HG02763 (cell line): ENCODE results near the gene STAC.
"Not testable (repeated sequence)": the region's sequence is repeated elsewhere in the genome, so short reads cannot be mapped to it uniquely, and the experiment has no call there.

Experiments
- ATAC-seq: cut with Tn5 transposase; IDR thresholded peaks from one replicate; pipeline ENCODE4 v1.9.1; 2021; ENCODE audit warnings: mild to moderate bottlenecking, moderate library complexity; ENCODE audit not compliant: unreplicated experiment

The STAC gene

DNA sequence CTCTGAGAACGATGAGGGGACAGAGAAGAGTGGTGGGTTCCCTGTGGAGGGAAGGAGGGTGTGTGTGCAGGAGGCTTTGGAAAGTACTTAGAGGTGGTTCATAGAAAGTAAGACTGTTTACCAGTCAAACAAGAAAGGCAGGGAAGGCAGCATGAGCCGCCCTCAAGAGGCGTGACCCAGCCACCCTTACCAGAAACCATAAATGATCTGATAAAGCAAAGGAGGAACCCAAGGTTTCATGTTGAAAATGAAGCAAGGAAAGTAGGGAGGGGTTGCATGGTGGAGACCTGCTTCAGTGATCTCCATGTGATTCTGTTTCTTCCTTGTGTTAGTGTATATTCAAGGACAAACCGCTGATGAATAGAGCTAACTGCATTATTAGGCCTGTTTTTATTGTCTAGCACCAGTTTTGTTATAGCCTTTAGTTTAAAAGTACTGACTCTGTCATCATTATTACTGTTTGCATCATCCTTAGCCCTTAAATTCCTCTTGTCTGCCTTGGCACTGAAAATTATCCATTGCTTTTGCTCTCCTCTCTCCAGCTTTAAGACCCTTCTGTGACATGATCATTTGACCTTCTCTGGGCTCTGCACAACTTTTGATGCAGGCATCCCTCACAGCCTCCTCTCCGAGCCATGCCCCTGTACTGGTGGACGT lies 96.1 kb downstream of the STAC start:
- ATAC-seq, result no peak

DNA sequence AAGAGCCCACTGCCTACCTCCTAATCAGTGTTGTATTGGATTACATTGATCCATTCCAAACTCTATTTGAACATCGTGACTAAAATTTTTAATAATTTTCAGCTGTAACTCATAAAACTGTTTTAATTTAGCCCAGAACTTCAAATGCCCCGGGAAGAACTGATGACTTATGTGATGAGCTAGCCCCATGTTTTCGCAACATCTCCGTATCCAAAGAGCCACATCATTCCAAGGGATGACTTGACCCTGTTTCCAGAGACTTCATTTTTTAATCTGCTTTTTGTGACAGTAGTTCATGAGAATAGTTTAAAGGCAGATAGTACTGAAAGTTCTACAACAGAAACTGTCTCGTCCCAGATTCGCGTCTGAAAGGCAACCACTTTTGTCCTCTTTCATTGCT lies 97.4 kb downstream of the STAC start:
- no peak for ATAC-seq

DNA sequence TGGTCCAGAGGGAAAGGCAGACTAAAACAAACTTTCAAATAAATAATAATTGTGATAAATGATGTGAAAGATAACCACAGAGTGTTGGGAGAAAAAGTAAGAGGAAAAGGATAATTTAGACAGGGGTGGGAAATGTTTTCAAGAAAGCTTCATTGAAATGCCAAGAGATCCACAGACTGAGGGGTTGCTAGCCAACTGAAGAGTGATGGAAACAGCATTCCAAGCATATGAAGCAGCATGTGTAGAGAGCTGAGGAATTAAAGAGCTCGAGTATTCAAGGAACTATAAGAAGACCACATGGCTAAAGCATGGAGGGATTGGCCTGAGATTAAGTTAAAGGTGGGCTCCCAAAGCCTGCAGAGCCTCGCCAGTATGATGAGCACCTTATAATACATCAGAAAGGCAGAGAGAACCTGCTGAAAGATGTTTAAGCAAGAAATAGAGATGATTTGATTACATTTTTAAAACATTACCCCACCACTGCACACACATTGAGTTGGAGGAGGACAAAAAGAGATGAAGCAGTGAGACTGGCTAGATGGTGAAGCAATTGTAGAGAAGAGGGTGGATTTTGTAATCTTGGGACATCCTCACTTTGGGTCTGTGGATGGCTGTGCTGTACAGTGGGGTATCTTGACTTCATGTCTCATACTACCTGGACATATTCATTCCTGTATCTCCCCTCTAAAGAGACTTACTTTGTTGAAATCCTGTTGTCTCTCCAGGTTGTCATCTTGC lies 100.8 kb downstream of the STAC start:
- ATAC-seq, result no peak

DNA sequence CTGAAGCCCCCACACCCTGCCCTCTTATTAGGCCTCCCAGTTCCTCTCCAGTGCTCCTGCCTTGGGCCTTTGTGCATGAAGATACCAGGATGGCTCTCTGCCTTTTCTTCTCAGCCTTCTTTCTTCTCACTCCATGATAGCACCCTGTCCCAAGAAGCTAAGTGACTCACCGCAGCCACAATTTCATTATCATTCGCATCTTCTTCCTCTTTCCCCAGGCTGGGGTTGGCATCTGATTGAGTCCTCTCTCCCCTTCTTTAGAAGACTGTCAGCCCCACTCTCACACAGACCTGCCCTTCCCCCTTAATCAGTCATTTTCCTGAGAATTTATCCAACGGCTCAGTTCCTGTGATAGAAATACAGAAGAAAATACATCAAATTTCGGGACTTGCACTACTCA lies 102.0 kb downstream of the STAC start:
- ATAC-seq, result no peak

DNA sequence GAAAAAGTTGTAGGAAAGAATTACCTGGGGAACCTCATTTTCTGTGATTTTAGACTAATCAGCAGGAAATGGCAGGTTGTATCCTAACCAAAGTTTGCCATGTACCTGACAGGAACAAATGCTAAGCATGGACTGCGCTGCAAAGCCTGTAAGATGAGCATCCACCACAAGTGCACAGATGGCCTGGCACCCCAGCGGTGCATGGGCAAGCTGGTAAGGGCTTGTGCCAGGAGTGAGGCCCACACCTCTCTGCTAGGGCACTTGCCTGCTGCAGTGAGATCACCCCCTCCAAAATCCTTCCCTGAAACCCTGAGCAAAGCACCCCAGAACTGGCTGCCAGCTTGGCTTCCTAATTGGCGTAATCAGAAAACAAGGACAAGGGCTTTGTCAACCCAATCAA lies 102.6 kb downstream of the STAC start:
- no peak for ATAC-seq

DNA sequence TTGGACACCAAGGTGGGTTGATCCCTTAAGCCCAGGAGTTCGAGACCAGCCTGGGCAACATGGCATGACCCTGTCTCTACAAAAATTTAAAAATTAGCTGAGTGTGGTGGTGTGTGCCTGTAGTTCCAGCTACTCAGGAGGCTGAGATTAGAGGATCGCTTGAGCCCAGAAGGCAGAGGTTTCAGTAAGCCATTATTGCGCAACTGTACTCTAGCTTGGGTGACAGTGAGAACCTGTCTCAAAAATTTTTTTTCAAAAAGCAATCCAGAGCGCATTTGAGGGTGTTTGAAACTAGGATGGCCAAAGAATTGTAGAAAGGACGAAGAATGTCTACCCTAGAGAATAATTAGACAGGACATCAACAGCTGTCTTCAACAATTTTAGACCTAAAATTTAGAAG lies 103.4 kb downstream of the STAC start:
- ATAC-seq, result no peak

DNA sequence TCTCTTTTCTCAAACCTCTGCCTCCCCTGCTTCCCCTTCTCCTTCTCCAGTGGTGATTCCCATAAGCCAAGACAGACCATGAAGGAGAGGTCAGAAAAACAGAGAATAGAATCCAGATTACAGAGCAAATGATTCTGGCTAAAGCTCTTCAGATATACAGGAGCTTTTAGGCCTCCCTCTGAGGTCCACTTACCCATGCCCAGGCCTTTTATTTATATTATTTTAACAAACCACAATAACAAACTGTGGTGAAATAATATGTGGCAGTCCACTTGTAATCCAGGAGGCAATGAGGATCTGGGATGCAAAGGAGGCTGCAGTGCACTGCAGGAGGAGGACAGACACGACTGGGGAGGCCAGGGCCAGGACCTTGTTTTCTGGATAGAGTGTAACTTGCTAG lies 104.1 kb downstream of the STAC start:
- no peak for ATAC-seq

DNA sequence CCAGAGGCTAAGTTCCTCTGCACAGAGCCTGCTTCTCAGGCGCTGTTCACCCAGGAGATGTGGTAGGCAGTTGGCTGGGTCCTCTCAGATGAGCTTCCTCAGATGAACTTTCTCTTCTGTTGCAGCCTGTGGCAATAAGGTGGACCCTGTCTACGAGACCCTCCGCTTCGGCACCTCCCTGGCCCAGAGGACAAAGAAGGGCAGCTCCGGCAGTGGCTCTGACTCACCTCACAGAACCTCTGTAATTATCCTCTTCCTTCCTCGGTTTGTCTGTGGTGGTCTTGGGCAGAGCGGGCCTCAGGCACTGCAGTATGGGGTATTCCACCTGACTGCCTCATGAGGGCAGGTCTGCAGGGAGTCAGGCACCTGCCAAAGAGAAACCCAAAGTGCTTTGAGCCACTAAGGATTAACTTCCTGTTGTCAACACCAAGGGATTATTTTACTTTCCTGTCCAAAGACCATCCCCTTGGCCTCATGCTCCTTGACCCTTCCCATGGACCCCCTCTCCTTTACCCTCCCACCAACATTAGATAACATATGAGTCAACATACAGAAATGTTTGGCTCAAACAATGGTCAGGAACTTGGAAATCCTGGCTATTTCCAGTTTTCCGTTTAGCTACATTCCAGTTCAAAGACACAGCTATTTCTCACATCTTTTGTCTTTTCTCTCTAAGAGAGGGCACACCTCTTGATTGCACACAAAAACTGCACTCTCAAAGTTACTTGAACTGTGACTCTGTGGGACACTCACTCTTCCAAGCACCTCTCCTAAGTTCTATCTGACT lies 105.9 kb downstream of the STAC start:
- no peak for ATAC-seq

DNA sequence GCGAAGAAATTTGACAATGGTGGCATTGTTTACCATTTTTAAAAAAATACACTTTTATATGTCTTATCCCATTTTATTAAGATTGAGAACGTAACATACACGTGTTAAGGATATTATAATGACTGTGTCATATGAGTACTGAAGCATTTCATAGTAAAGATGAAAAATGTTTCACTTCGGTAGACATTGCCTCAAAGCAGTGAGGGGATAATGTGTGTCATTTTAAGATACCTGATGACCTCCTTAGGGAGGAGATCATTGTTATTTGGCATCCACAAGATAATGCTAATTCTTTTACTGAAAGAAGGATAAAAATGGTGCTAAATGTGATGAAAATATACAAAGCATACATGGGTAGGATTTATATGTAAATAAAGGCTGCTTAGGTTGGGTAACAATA lies 107.3 kb downstream of the STAC start:
- ATAC-seq, result no peak

DNA sequence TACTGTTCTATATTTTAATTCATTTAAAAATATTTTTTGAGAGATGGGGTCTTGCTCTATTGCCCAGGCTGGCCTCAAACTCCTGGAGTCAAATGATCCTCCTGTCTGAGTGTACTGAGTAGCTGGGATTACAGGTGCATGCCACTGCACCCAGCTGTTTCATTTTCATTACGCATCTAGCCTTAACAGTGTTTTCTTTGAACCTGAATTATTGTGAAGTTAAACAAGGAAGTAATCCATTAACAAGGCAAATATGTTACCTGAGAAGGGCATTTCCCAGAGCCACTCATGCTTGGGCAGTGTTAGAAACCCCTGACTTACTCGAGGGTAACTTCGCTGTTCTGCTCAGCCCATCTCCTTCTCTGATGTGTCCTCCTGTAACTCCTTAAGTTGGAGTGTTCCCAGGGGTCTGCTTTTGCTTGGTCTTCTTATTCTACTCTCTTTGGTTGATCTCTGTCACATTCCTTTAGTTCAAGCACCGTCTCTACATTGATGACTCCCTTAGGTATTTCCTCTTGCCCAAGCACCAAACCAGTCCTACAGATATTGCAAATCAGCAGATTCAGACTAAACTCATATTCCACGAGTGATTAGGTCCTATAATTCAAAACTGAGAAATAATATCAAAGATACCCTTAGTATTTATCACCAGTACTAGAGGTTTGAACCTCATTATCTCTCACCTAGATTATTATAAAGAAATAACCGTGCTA lies 107.9 kb downstream of the STAC start:
- ATAC-seq, result no peak

DNA sequence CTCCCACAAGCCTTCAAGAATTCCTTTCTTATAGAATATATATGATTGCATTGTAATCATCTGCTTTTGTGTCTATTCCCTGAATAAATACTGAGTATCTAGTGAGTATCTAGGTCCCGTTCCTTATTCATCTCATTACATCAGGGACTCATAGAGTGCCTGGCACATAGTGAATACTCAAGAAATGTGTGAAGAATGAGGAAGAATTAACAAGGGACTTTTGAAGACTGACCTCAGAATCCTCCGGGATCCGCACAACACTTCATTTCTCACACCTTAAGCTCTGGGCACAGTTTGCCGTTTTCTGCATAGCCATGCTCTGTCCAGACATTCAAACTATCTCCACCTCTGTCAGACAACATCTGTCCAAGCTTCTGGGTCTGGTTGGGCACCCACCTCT lies 108.8 kb downstream of the STAC start:
- ATAC-seq, result no peak

DNA sequence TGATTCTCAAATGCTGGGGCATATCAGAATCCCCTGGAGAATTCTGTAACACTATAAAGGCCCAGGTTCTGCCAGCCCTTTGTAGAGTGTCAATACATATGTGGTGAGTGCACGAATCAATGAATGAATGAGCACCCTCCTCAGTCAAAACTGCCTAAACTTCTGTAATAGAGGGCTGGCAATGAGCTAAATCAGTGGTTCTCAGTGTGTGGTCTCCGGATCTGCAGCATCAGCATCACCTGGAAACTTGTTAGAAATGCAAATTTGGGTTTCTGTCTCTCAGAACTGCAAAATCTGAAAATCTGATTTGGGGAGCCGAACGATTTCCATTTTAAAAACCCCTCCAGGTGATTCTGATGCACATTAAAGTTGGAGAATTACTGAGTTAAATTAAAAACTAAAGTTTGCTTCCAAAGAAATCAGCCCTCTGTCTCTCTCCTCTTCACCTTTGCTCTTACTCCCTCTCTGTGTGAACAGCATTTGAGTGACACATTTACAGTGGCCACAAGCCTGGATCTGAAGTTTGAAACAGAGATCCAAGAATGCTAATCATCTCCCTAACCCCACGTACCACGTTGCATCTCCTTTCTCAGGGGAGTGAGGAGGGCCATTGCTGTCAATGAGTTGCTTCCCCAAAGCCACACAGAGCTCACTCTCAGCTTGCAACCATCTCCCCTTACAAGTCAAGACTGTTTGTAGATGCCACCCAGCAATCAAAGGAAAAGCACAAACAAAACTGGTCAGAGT lies 109.5 kb downstream of the STAC start:
- ATAC-seq, result no peak

DNA sequence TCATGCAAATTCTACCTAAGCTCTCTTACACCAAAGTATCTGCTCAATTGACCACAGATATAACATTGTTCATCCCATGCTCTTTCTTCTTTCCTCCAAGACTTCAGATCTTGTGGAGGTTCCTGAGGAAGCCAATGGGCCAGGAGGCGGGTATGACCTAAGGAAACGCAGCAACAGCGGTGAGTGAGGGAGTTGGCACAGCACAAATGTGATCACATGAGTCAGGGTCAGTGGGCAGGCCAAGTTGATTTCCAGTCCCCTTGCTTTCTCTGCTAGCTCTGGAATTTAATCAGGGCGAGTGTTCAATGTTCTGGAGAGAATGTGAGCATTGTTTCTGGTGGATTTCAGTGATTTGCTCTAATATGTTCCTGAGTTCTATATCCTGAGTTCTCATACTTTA lies 112.7 kb downstream of the STAC start:
- ATAC-seq, result no peak

DNA sequence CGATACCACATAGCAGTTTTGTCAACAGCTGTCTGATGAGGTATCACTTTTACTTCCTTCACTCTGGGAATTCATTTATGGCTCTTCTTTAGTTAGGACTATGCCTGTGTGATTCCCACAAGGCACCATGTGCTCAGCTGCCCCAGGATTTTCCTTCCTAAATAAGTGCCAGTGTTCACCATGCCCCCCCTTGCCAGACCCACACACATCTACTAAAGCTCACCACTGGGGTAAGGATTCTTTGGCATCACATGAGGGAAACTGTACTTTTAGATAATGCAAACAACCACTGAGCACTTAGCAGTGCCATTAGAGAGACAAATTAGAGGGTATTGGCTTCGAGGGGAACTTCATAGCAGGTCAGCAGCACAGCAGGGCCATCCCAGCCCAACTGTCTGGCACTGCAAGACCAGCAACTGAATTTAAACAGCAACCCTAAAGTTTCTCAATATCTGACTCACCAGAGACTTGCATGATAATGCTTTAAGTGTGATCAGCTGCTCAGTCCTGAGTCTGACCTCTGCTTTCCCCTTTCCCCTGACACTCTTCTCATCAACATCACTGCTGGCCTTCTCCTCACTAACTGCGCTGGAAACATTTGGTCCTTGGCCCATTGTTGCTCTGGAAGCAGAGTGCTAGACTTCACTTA lies 114.3 kb downstream of the STAC start:
- no peak for ATAC-seq

DNA sequence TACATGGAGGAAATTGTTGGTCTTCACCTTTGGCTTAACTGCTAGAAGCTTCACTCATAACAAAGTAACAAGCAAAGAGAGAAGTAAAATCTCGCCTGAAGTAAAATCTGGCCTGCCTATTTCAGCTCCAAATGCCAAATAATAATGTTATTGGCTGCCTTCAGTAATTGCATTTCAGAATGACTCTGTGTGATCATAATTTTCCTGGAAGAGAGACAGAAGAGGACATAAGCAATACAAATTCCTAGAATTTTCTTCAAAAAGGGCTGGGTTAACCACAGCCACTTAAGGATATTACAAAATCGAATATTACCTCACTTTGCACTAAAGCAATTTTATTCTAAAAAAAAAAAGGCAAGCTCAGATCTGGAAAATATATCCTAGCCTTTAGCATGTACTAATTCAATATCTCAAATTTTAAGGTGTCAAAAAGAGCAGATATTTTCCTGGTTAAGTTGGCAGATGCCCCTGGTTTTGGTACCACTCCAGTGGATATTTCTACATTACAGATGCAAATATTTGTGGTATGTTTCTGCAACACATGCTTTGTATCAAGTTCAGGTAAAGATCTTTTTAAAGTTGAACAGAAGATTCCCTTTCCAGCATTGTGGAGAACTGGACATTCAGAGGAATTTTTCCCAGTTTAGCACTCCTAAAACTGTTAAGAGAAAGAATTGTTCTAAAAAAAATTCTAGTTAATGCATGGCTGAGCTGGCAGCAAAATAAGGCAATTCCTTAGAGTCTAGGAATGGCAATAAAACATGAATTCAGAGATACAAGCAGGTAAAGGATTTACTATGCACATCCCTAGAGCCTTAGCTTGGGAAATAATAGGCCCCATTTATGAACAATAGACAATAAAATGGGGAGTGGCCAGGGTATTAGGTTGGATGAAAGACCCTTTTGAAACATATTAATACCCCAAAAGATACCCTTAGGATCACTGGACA lies 116.7 kb downstream of the STAC start:
- no peak for ATAC-seq

DNA sequence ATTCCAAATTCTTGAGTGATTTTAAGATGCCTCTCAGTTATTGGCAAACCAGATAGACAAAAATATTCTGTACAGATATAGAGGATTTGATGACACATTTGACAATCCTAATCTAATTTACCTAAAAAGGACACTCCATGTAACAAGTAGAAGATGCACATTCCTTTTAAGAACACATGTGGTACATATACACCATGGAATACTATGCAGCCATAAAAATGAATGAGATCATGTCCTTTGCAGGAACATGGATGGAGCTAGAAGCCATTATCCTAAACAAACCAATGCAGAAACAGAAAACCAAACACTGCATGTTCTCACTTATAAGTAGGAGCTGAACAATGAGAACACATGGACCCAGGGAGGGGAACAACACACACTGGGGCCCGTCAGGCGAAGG lies 119.7 kb downstream of the STAC start:
- ATAC-seq, result not testable (repeated sequence)

DNA sequence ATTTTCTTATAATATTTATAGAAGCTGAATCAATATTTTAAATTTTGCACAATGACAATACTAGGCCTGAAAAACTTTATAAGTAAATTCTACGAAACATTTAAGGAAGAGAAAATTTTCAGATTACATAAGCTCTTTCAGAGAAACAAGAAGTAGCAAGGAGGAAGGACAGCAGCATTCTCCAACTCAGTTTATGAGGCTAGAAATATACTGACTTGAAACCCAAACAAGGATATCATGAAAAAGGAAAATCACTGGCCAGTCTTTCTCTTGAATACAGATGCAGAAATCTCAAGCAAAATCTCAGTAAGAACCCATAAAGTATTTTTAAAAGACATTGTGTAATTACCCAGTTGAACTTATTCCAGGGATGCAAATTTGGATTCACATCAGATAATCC lies 121.3 kb downstream of the STAC start:
- no peak for ATAC-seq

DNA sequence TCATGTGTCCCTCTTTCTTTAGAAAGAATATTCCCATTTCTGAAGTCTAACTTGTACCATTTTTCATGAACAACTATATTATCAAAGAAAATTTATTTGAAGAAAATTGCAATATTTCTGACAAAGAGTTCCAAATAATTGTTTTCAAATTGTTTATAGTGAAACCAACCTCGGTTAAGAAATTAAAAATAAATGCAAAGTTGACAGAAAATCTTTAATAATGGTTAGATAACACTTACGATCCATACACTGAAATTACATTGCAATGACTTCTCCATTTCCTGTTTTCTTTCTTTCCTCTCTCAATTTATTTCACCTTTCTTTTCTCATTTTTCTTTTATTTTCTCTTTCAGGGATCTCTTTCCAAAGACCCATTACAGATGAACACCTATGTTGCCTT lies 125.1 kb downstream of the STAC start:
- ATAC-seq, result no peak
